Mesothelial cell of epicardium (in vitro differentiated cells): ENCODE measurements around the gene TMEM51. TPM values are rescaled to one million over a fixed set of nuclear protein-coding genes. Genes with fewer than 3 reads are reported as not detected.

Source experiments
- DNase-seq, 2 experiments: peaks; one replicate each; pipeline ENCODE4 v3.0.0; 2021; ENCODE audit warnings: low spot score in 2 of 2; ENCODE audit not compliant: unreplicated experiment in 2 of 2
- H3K27ac Mint-ChIP-seq: 2 replicates; pipeline ENCODE4 v1.8.0; 2021; ENCODE audit warnings: mixed read lengths
- H3K27me3 Mint-ChIP-seq: 2 replicates; pipeline ENCODE4 v1.8.0; 2021; ENCODE audit warnings: low read depth, mixed read lengths
- H3K36me3 Mint-ChIP-seq: 2 replicates; pipeline ENCODE4 v1.8.0; 2021; ENCODE audit warnings: mixed read lengths
- H3K4me1 Mint-ChIP-seq: 2 replicates; pipeline ENCODE4 v1.8.0; 2021; ENCODE audit warnings: mixed read lengths
- H3K4me3 Mint-ChIP-seq: 2 replicates; pipeline ENCODE4 v1.8.0; 2021; ENCODE audit warnings: mild to moderate bottlenecking, moderate library complexity, mixed read lengths
- H3K9me3 Mint-ChIP-seq: 2 replicates; pipeline ENCODE4 v1.8.0; 2021; ENCODE audit warnings: mixed read lengths
- total RNA-seq: library from RNA; stranded (reverse); gene quantifications from 3 replicates; pipeline ENCODE4 v1.2.1, GENCODE V29; 2021
- TF ChIP-seq, protein P1 (sequence below): fragments of 200-600 bp; sonication (generic); IDR thresholded peaks from one replicate; pipeline ENCODE4 v1.5.0; 2021; ENCODE audit warnings: antibody characterized with exemption; ENCODE audit not compliant: unreplicated experiment

TMEM51 gene
- total RNA-seq, 1 donor from 2014 or later: 10.9 TPM

GRCh38 chr1:15233689-15234088 lies 80.1 kb downstream of the TMEM51 start:
- no peak overlapping the region for H3K27ac Mint-ChIP-seq
- TF ChIP-seq, protein P1, sequence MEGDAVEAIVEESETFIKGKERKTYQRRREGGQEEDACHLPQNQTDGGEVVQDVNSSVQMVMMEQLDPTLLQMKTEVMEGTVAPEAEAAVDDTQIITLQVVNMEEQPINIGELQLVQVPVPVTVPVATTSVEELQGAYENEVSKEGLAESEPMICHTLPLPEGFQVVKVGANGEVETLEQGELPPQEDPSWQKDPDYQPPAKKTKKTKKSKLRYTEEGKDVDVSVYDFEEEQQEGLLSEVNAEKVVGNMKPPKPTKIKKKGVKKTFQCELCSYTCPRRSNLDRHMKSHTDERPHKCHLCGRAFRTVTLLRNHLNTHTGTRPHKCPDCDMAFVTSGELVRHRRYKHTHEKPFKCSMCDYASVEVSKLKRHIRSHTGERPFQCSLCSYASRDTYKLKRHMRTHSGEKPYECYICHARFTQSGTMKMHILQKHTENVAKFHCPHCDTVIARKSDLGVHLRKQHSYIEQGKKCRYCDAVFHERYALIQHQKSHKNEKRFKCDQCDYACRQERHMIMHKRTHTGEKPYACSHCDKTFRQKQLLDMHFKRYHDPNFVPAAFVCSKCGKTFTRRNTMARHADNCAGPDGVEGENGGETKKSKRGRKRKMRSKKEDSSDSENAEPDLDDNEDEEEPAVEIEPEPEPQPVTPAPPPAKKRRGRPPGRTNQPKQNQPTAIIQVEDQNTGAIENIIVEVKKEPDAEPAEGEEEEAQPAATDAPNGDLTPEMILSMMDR: no peak
- no peak for DNase-seq
- no peak overlapping the region for H3K4me3 Mint-ChIP-seq
- no peaks in the 10 kb centered on the region for H3K27me3 Mint-ChIP-seq
- H3K36me3 Mint-ChIP-seq: no peaks in the 10 kb centered on the region
- no peaks in the 10 kb centered on the region for H3K4me1 Mint-ChIP-seq
- H3K9me3 Mint-ChIP-seq: no peaks in the 10 kb centered on the region

- H3K27ac Mint-ChIP-seq: no peak overlapping the region
- no peaks in the 10 kb centered on the region for H3K9me3 Mint-ChIP-seq
- no peak overlapping the region for H3K4me3 Mint-ChIP-seq
- TF ChIP-seq, protein P1: no peak
- H3K27me3 Mint-ChIP-seq: no peaks in the 10 kb centered on the region
- H3K4me1 Mint-ChIP-seq: no peaks in the 10 kb centered on the region
- no peaks in the 10 kb centered on the region for H3K36me3 Mint-ChIP-seq
- peak in 1 of 2 experiments; percentile 5 for DNase-seq
Observed at GRCh38 chr1:15236321-15236721, 82.8 kb downstream of the TMEM51 start.

GRCh38 chr1:15236746-15237145 lies 83.2 kb downstream of the TMEM51 start:
- Mint-ChIP-seq H3K9me3 (no peaks in the 10 kb centered on the region), H3K36me3 (no peaks in the 10 kb centered on the region), H3K4me1 (no peaks in the 10 kb centered on the region), H3K27me3 (no peaks in the 10 kb centered on the region), H3K4me3 (no peak overlapping the region), H3K27ac (no peak overlapping the region)
- DNase-seq: peak in 1 of 2 experiments; percentile 7
- TF ChIP-seq, protein P1: no peak

GRCh38 chr1:15238789-15239188 lies 85.2 kb downstream of the TMEM51 start:
- H3K9me3 Mint-ChIP-seq: no peaks in the 10 kb centered on the region
- peaks cover 3% of the 10 kb centered on the region for H3K4me1 Mint-ChIP-seq
- no peak overlapping the region for H3K27ac Mint-ChIP-seq
- H3K27me3 Mint-ChIP-seq: no peaks in the 10 kb centered on the region
- H3K36me3 Mint-ChIP-seq: no peaks in the 10 kb centered on the region
- no peak for DNase-seq
- H3K4me3 Mint-ChIP-seq: no peak overlapping the region
- TF ChIP-seq, protein P1: no peak

GRCh38 chr1:15242766-15243165 lies 89.2 kb downstream of the TMEM51 start:
- H3K9me3 Mint-ChIP-seq: peaks cover 7% of the 10 kb centered on the region
- peaks cover 19% of the 10 kb centered on the region for H3K4me1 Mint-ChIP-seq
- DNase-seq: no peak
- no peaks in the 10 kb centered on the region for H3K36me3 Mint-ChIP-seq
- no peak overlapping the region for H3K4me3 Mint-ChIP-seq
- TF ChIP-seq, protein P1: no peak
- H3K27me3 Mint-ChIP-seq: peaks cover 2% of the 10 kb centered on the region
- H3K27ac Mint-ChIP-seq: no peak overlapping the region
